HG03060 (cell line): ENCODE data around the gene EGLN3.

Source experiments
- ATAC-seq: cut with Tn5 transposase; IDR thresholded peaks from one replicate; pipeline ENCODE4 v1.9.1; 2021; ENCODE audit warnings: low read depth, moderate number of reproducible peaks; ENCODE audit not compliant: unreplicated experiment

Gene EGLN3

GRCh38 chr14:33880330-33880729 is 70.5 kb downstream of the EGLN3 start:
- no peak for ATAC-seq

GRCh38 chr14:33879684-33880286 is 71.1 kb downstream of the EGLN3 start:
- ATAC-seq: no peak

GRCh38 chr14:33876274-33876673 is 74.6 kb downstream of the EGLN3 start:
- ATAC-seq: no peak
